ENCODE measurements around the gene CD19.

GRCh38 chr16:28937222-28937876 lies 5.6 kb downstream of the CD19 start:
- no peak for TF ChIP-seq SREBF2 (IDR thresholded peaks at IDR 0.05; ENCODE audit: low read length)
- no peak for TF ChIP-seq ETV6 (conservative IDR thresholded peaks at IDR 0.05 in 1 of 2, IDR thresholded peaks at IDR 0.05 in 1 of 2; ENCODE audit: borderline replicate concordance in 1 of 2, low read depth in 1 of 2)
- no peak for TF ChIP-seq HDAC2 (IDR thresholded peaks at IDR 0.05)
- TF ChIP-seq PBX3 (IDR thresholded peaks at IDR 0.05; ENCODE audit: insufficient replicate concordance, low read depth, low read length) = no peak
- TF ChIP-seq CTCF (IDR thresholded peaks at IDR 0.05 in 2 of 3, conservative IDR thresholded peaks at IDR 0.05 in 1 of 3; ENCODE audit: control insufficient read depth in 2 of 3, extremely low read depth in 1 of 3, insufficient read depth in 1 of 3, low read depth in 3 of 3, low read length in 3 of 3) = no peak
- no peak for TF ChIP-seq MAX (IDR thresholded peaks at IDR 0.05; ENCODE audit: low read depth, low read length)
- no peak for TF ChIP-seq BHLHE40 (IDR thresholded peaks at IDR 0.05; ENCODE audit: borderline replicate concordance in 1 of 2, low read depth in 2 of 2, low read length in 1 of 2)
- no peak for TF ChIP-seq GABPA (IDR thresholded peaks at IDR 0.05; ENCODE audit: low read depth)
- no peak for TF ChIP-seq POLR2A (IDR thresholded peaks at IDR 0.05; ENCODE audit: low read depth, low read length)
- TF ChIP-seq ASH2L (IDR thresholded peaks at IDR 0.05; ENCODE audit: borderline replicate concordance, low read depth) = no peak
- TF ChIP-seq NKRF (conservative IDR thresholded peaks at IDR 0.05) = no peak
- TF ChIP-seq CBX5 (IDR thresholded peaks at IDR 0.05; ENCODE audit: low read depth) = no peak

All from GM12878 (cell line).